Measurements from ENCODE around the gene TIAM2. TPM values are rescaled to one million over a fixed set of nuclear protein-coding genes. Genes with fewer than 3 reads are reported as not detected.

The TIAM2 gene
- total and polyA plus RNA-seq, 9 donors = 9.1 to 15.6 (median 10.3) TPM

- TF ChIP-seq CTCF (IDR thresholded peaks at IDR 0.05) (no peak), EP300 (IDR thresholded peaks at IDR 0.05) (no peak), POLR2A (IDR thresholded peaks at IDR 0.05) (no peak)
- 96 to 100% (median 100%) methylated on average over 1 of the region's 1 CpG for WGBS, 3 donors
These were observed 242.5 kb downstream of the TIAM2 start for GRCh38 chr6:155237613-155238012.

GRCh38 chr6:155240905-155241600 is 245.9 kb downstream of the TIAM2 start:
- H3K4me1 ChIP-seq (ENCODE audit: insufficient read depth) = no peaks in the 10 kb centered on the region
- H3K4me3 ChIP-seq = no peak overlapping the region
- TF ChIP-seq POLR2A (IDR thresholded peaks at IDR 0.05) = no peak
- no peak for TF ChIP-seq CTCF (IDR thresholded peaks at IDR 0.05)
- no peak for TF ChIP-seq EP300 (IDR thresholded peaks at IDR 0.05)
- WGBS, 3 donors = 93 to 96% (median 96%) methylated on average over 19 of the region's 19 CpGs
- H3K9me3 ChIP-seq = no peaks in the 10 kb centered on the region
- no peak overlapping the region for H3K27ac ChIP-seq
- intact Hi-C loops (cut with DNase I) = no loop called here
- no peaks in the 10 kb centered on the region for H3K27me3 ChIP-seq
- DNase-seq = no peak
- no peaks in the 10 kb centered on the region for H3K36me3 ChIP-seq

More at GRCh38 chr6:155237613-155238012, 242.5 kb downstream of the TIAM2 start:
- Histone ChIP-seq H3K27ac (no peak overlapping the region), H3K9me3 (no peaks in the 10 kb centered on the region), H3K4me3 (no peak overlapping the region), H3K4me1 (ENCODE audit: insufficient read depth) (no peaks in the 10 kb centered on the region), H3K36me3 (no peaks in the 10 kb centered on the region), H3K27me3 (no peaks in the 10 kb centered on the region)
- intact Hi-C loops (cut with DNase I) = no loop called here
- DNase-seq = no peak

GRCh38 chr6:155241966-155242365 is 246.9 kb downstream of the TIAM2 start:
- no peaks in the 10 kb centered on the region for H3K9me3 ChIP-seq
- no peak overlapping the region for H3K4me3 ChIP-seq
- DNase-seq = no peak
- 79 to 84% (median 80%) methylated on average over 8 of the region's 8 CpGs for WGBS, 3 donors
- intact Hi-C loops (cut with DNase I) = no loop called here
- H3K36me3 ChIP-seq = no peaks in the 10 kb centered on the region
- H3K27me3 ChIP-seq = no peaks in the 10 kb centered on the region
- H3K4me1 ChIP-seq (ENCODE audit: insufficient read depth) = no peaks in the 10 kb centered on the region
- TF ChIP-seq CTCF (IDR thresholded peaks at IDR 0.05) (no peak), EP300 (IDR thresholded peaks at IDR 0.05) (no peak), POLR2A (IDR thresholded peaks at IDR 0.05) (no peak)
- H3K27ac ChIP-seq = no peak overlapping the region

GRCh38 chr6:155244434-155244833 is 249.3 kb downstream of the TIAM2 start:
- TF ChIP-seq CTCF (IDR thresholded peaks at IDR 0.05) (no peak), POLR2A (IDR thresholded peaks at IDR 0.05) (no peak), EP300 (IDR thresholded peaks at IDR 0.05) (no peak)
- 85 to 86% (median 85%) methylated on average over 4 of the region's 4 CpGs for WGBS, 3 donors
- intact Hi-C loops (cut with DNase I) = no loop called here

More at GRCh38 chr6:155244434-155244833, 249.3 kb downstream of the TIAM2 start:
- no peaks in the 10 kb centered on the region for H3K36me3 ChIP-seq
- no peak overlapping the region for H3K4me3 ChIP-seq
- no peaks in the 10 kb centered on the region for H3K27me3 ChIP-seq
- H3K9me3 ChIP-seq = no peaks in the 10 kb centered on the region
- no peak for DNase-seq
- H3K27ac ChIP-seq = no peak overlapping the region
- H3K4me1 ChIP-seq (ENCODE audit: insufficient read depth) = peaks cover 2% of the 10 kb centered on the region

Data from ovary (tissue), 9 donors.